ENCODE measurements around the gene ABL2. TPM values are rescaled to one million over a fixed set of nuclear protein-coding genes. Genes with fewer than 3 reads are reported as not detected.

ABL2 gene
- total and polyA plus RNA-seq, 2 donors (not counting 1 experiment from before 2014, with no cell fraction given), result 2.6 to 20.0 TPM

GRCh38 chr1:179079113-179079761 is 150.2 kb downstream of the ABL2 start:
- peaks cover 31% of the 10 kb centered on the region for H3K4me1 Mint-ChIP-seq
- H3K36me3 ChIP-seq (replicated peaks in 1 of 2; ENCODE audit: control extremely low read depth in 1 of 2, control insufficient read depth in 1 of 2, extremely low read depth in 1 of 2, insufficient read depth in 2 of 2, low read length in 1 of 2), result peaks cover 0 to under 1% of the 10 kb centered on the region in 2 experiments

More at GRCh38 chr1:179079113-179079761, 150.2 kb downstream of the ABL2 start:
- intact Hi-C loops (cut with micrococcal nuclease), result loop anchor here (1.0 to 2.0 kb wide), 3 partner anchors 290 to 735 kb away; no protein-coding TSS in a partner anchor
- POLR2A ChIA-PET, result interaction anchor here (0.6 to 2.9 kb wide), 3 partner anchors 52 to 805 kb away, joined by 4 to 7 read pairs (median 6); no protein-coding TSS in a partner anchor
- Histone ChIP-seq H3K4me1 (ENCODE audit: control insufficient read depth in 2 of 2, insufficient read depth in 2 of 2, low read length in 2 of 2) (peaks cover 19 to 29% of the 10 kb centered on the region in 2 donors), H3K79me2 (ENCODE audit: control insufficient read depth, insufficient read depth, low read length) (peaks cover 19% of the 10 kb centered on the region), H2AFZ (ENCODE audit: insufficient read depth, low read depth, low read length, poor library complexity, severe bottlenecking) (no peak overlapping the region), H4K20me1 (ENCODE audit: control insufficient read depth, insufficient read depth, low read length, poor library complexity, severe bottlenecking) (peaks cover 13% of the 10 kb centered on the region), H3K27ac (ENCODE audit: low read length in 2 of 2) (no peak overlapping the region), H3K27me3 (replicated peaks in 1 of 4; ENCODE audit: control extremely low read depth in 1 of 4, control insufficient read depth in 3 of 4, insufficient read depth in 4 of 4, low read length in 3 of 4) (no peaks in the 10 kb centered on the region), H3K4me2 (replicated peaks; ENCODE audit: low read depth, low read length, poor library complexity, severe bottlenecking) (no peak overlapping the region), H3K4me3 (ENCODE audit: control extremely low read depth in 1 of 5, extremely low read depth in 1 of 5, insufficient read depth in 1 of 5, low read depth in 2 of 5, low read length in 4 of 5) (no peak overlapping the region), H3K9ac (ENCODE audit: low read length) (no peak overlapping the region), H3K9me3 (ENCODE audit: control extremely low read depth in 1 of 3, control insufficient read depth in 2 of 3, insufficient read depth in 1 of 3, low read length in 2 of 3) (no peaks in the 10 kb centered on the region)
- CTCF ChIA-PET, result interaction anchor here (0.6 to 11.5 kb wide), 22 partner anchors 9 to 735 kb away, joined by 3 to 183 read pairs (median 7); partner anchors contain the start of genes AXDND1 and SOAT1
- H3K4me3 Mint-ChIP-seq, result no peak overlapping the region
- peak overlapping the region; percentile 51 for H3K27ac Mint-ChIP-seq
- DNase-seq (peak; percentile 82), ATAC-seq (ENCODE audit: low read depth) (peak; percentile 16)
- no peaks in the 10 kb centered on the region for H3K27me3 Mint-ChIP-seq
- WGBS (ENCODE audit: insufficient coverage), result 64% methylated on average over 5 of the region's 18 CpGs
- no peaks in the 10 kb centered on the region for H3K9me3 Mint-ChIP-seq (ENCODE audit: insufficient read depth)
- TF ChIP-seq CTCF (IDR thresholded peaks at IDR 0.05) (peak; percentile 74), EZH2 (IDR thresholded peaks at IDR 0.05; ENCODE audit: borderline replicate concordance, insufficient read depth, low read depth, low read length, poor library complexity, severe bottlenecking) (no peak)

Measured in B cell (primary cell).